ENCODE results near the gene CCDC33.

The CCDC33 gene

GRCh38 chr15:74199297-74199652 is 36.9 kb upstream of the CCDC33 start:
- Histone ChIP-seq H3K4me1 (ENCODE audit: low read length) (no peaks in the 10 kb centered on the region), H4K20me1 (ENCODE audit: insufficient read depth, low read length) (no peaks in the 10 kb centered on the region), H3K36me3 (replicated peaks; ENCODE audit: insufficient read depth, low read length) (no peaks in the 10 kb centered on the region), H3K9ac (ENCODE audit: low read length) (no peak overlapping the region), H3K9me3 (replicated peaks; ENCODE audit: insufficient read depth, low read length) (no peaks in the 10 kb centered on the region), H3K27me3 (replicated peaks; ENCODE audit: insufficient read depth, low read length) (peaks cover 80% of the 10 kb centered on the region), H3F3A (ENCODE audit: insufficient read depth, low read length) (no peaks in the 10 kb centered on the region), H3K9me2 (replicated peaks; ENCODE audit: insufficient read depth, low read length) (no peaks in the 10 kb centered on the region), H2AFZ (ENCODE audit: low read length) (no peak overlapping the region), H3K79me2 (ENCODE audit: low read length) (no peaks in the 10 kb centered on the region), H3K4me2 (ENCODE audit: low read depth, low read length) (no peak overlapping the region), H3K27ac (ENCODE audit: low read length) (no peak overlapping the region), H3K4me3 (ENCODE audit: low read length) (no peak overlapping the region)
- TF ChIP-seq EZH2phosphoT487 (IDR thresholded peaks at IDR 0.05; ENCODE audit: low read length) (no peak), EZH2 (optimal IDR thresholded peaks at IDR 0.05; ENCODE audit: low read depth, low read length) (no peak)
- TF ChIP-seq, protein P1, sequence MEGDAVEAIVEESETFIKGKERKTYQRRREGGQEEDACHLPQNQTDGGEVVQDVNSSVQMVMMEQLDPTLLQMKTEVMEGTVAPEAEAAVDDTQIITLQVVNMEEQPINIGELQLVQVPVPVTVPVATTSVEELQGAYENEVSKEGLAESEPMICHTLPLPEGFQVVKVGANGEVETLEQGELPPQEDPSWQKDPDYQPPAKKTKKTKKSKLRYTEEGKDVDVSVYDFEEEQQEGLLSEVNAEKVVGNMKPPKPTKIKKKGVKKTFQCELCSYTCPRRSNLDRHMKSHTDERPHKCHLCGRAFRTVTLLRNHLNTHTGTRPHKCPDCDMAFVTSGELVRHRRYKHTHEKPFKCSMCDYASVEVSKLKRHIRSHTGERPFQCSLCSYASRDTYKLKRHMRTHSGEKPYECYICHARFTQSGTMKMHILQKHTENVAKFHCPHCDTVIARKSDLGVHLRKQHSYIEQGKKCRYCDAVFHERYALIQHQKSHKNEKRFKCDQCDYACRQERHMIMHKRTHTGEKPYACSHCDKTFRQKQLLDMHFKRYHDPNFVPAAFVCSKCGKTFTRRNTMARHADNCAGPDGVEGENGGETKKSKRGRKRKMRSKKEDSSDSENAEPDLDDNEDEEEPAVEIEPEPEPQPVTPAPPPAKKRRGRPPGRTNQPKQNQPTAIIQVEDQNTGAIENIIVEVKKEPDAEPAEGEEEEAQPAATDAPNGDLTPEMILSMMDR (IDR thresholded peaks at IDR 0.05; ENCODE audit: low read length), result no peak
- no peak for DNase-seq

- DNase-seq, result no peak
- H3K4me2 ChIP-seq (ENCODE audit: low read depth, low read length), result no peak overlapping the region
These were observed 35.7 kb upstream of the CCDC33 start for GRCh38 chr15:74200412-74200815.

DNA sequence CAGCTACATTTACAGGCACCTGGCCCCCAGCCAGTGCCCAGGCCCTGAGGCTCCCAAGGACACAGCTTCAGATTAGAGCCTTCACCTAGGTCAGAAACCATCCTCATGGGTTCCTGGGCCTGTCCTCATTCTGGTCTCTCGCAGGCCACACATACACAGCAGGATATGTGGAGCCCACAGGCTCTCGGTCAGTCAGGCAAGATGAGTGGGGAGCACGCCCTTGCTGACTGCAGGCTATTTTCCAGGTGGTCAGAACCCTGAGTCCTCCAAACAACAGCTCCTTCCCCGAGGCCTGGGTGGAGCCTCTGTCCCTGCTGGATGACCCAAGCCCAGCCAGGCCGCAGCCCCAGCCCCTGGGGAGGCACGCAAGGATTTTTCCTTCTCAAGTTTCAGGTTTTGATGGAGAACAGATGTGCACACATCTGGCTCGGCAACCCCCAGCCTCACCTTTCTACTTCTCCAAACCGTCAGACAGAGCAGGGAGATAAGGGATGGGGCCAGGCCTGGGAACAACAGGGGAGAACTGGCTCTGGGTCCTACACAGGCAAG is 35.2 kb upstream of the CCDC33 start:
- H3F3A ChIP-seq (ENCODE audit: insufficient read depth, low read length), result no peaks in the 10 kb centered on the region
- no peaks in the 10 kb centered on the region for H4K20me1 ChIP-seq (ENCODE audit: insufficient read depth, low read length)
- no peak overlapping the region for H3K27ac ChIP-seq (ENCODE audit: low read length)
- TF ChIP-seq EZH2phosphoT487 (IDR thresholded peaks at IDR 0.05; ENCODE audit: low read length) (no peak), EZH2 (optimal IDR thresholded peaks at IDR 0.05; ENCODE audit: low read depth, low read length) (no peak)
- TF ChIP-seq, protein P1 (IDR thresholded peaks at IDR 0.05; ENCODE audit: low read length), result no peak
- no peaks in the 10 kb centered on the region for H3K9me3 ChIP-seq (replicated peaks; ENCODE audit: insufficient read depth, low read length)
- no peak for DNase-seq
- H3K9ac ChIP-seq (ENCODE audit: low read length), result no peak overlapping the region
- no peak overlapping the region for H3K4me3 ChIP-seq (ENCODE audit: low read length)
- no peaks in the 10 kb centered on the region for H3K79me2 ChIP-seq (ENCODE audit: low read length)
- H3K36me3 ChIP-seq (replicated peaks; ENCODE audit: insufficient read depth, low read length), result no peaks in the 10 kb centered on the region
- H3K4me2 ChIP-seq (ENCODE audit: low read depth, low read length), result no peak overlapping the region
- H2AFZ ChIP-seq (ENCODE audit: low read length), result no peak overlapping the region
- no peaks in the 10 kb centered on the region for H3K9me2 ChIP-seq (replicated peaks; ENCODE audit: insufficient read depth, low read length)
- H3K4me1 ChIP-seq (ENCODE audit: low read length), result no peaks in the 10 kb centered on the region
- H3K27me3 ChIP-seq (replicated peaks; ENCODE audit: insufficient read depth, low read length), result peaks cover 80% of the 10 kb centered on the region

More at GRCh38 chr15:74200412-74200815, 35.7 kb upstream of the CCDC33 start:
- Histone ChIP-seq H3K4me3 (ENCODE audit: low read length) (no peak overlapping the region), H3K9me3 (replicated peaks; ENCODE audit: insufficient read depth, low read length) (no peaks in the 10 kb centered on the region), H3K4me1 (ENCODE audit: low read length) (no peaks in the 10 kb centered on the region), H3K79me2 (ENCODE audit: low read length) (no peaks in the 10 kb centered on the region), H3K27me3 (replicated peaks; ENCODE audit: insufficient read depth, low read length) (peaks cover 78% of the 10 kb centered on the region), H3K9me2 (replicated peaks; ENCODE audit: insufficient read depth, low read length) (no peaks in the 10 kb centered on the region), H3K27ac (ENCODE audit: low read length) (no peak overlapping the region), H4K20me1 (ENCODE audit: insufficient read depth, low read length) (no peaks in the 10 kb centered on the region), H3K9ac (ENCODE audit: low read length) (no peak overlapping the region), H3K36me3 (replicated peaks; ENCODE audit: insufficient read depth, low read length) (no peaks in the 10 kb centered on the region), H3F3A (ENCODE audit: insufficient read depth, low read length) (no peaks in the 10 kb centered on the region), H2AFZ (ENCODE audit: low read length) (no peak overlapping the region)
- TF ChIP-seq, protein P1 (IDR thresholded peaks at IDR 0.05; ENCODE audit: low read length), result no peak
- TF ChIP-seq EZH2phosphoT487 (IDR thresholded peaks at IDR 0.05; ENCODE audit: low read length) (no peak), EZH2 (optimal IDR thresholded peaks at IDR 0.05; ENCODE audit: low read depth, low read length) (no peak)
